ENCODE data around the gene SCARB2.

GRCh38 chr4:76233529-76233928, 19.9 kb upstream of the SCARB2 start:
- TF ChIP-seq MAZ (IDR thresholded peaks at IDR 0.05; ENCODE audit: borderline replicate concordance, low read depth, low read length) (no peak), POLR2A (IDR thresholded peaks at IDR 0.05; ENCODE audit: low read depth, low read length) (no peak), CTCF (conservative IDR thresholded peaks at IDR 0.05; ENCODE audit: low read depth, low read length) (no peak), MAFK (IDR thresholded peaks at IDR 0.05; ENCODE audit: low read depth, low read length) (no peak), USF2 (IDR thresholded peaks at IDR 0.05; ENCODE audit: low read depth, low read length) (no peak)
